Measurements from ENCODE around the gene HM13.

- TF ChIP-seq CTCF (conservative IDR thresholded peaks at IDR 0.05; ENCODE audit: low read depth, low read length), result no peak
- TF ChIP-seq POLR2A (IDR thresholded peaks at IDR 0.05; ENCODE audit: low read depth, low read length), result no peak
- no peak for TF ChIP-seq CHD1 (IDR thresholded peaks at IDR 0.05; ENCODE audit: low read depth, low read length)
- TF ChIP-seq RCOR1 (IDR thresholded peaks at IDR 0.05; ENCODE audit: insufficient replicate concordance, low read length), result no peak
- TF ChIP-seq MXI1 (IDR thresholded peaks at IDR 0.05; ENCODE audit: borderline replicate concordance, low read depth, low read length), result no peak
- no peak for TF ChIP-seq CEBPB (IDR thresholded peaks at IDR 0.05; ENCODE audit: low read depth, low read length)
- TF ChIP-seq RAD21 (IDR thresholded peaks at IDR 0.05; ENCODE audit: low read length), result no peak
- no peak for TF ChIP-seq SMC3 (IDR thresholded peaks at IDR 0.05; ENCODE audit: low read depth, low read length)
These were observed 13.0 kb downstream of the HM13 start for GRCh38 chr20:31527266-31527665.

All from IMR-90 (cell line).